ENCODE results near the gene EEF2KMT. TPM values are rescaled to one million over a fixed set of nuclear protein-coding genes. Genes with fewer than 3 reads are reported as not detected.

EEF2KMT gene
- total and polyA plus RNA-seq, 9 of the 15 experiments (the other 6 are each of a cell fraction or from before 2014, with no cell fraction given), result 4.2 to 22.7 (median 12.8) TPM

- TF ChIP-seq BACH1 (tag; IDR thresholded peaks at IDR 0.05), result no peak
- TF ChIP-seq TFE3 (CRISPR knock-in tag; IDR thresholded peaks at IDR 0.05), result no peak
- TF ChIP-seq CTCF (IDR thresholded peaks at IDR 0.05 in 2 of 3, conservative IDR thresholded peaks at IDR 0.05 in 1 of 3; ENCODE audit: insufficient read depth in 2 of 3, low read depth in 1 of 3, low read length in 3 of 3), result peak; percentile 79 to 83 (median 81)
- peak; percentile 46; the same call in 1 of the 2 replicates for TF ChIP-seq ZBTB7A (IDR thresholded peaks at IDR 0.05; ENCODE audit: borderline replicate concordance, control insufficient read depth, low read depth, low read length)
- no peak for TF ChIP-seq COPS2 (conservative IDR thresholded peaks at IDR 0.05)
- no peak for TF ChIP-seq ZFP30 (CRISPR knock-in tag; IDR thresholded peaks at IDR 0.05; ENCODE audit: borderline replicate concordance)
- peak; percentile 41 for TF ChIP-seq SMC3 (conservative IDR thresholded peaks at IDR 0.05; ENCODE audit: insufficient read depth, low read depth, low read length)
- peak; percentile 50; the same call in 1 of the 2 replicates for TF ChIP-seq ZNF764 (CRISPR knock-in tag; IDR thresholded peaks at IDR 0.05; ENCODE audit: low read depth)
Observed at GRCh38 chr16:5056352-5056751, 41.2 kb downstream of the EEF2KMT start (continued).

Data from K562 (cell line).